CD4-positive, alpha-beta T cell treated with Interleukin-4 for 4 hours (primary cell): ENCODE data around the gene SLC29A3.

Source experiments
- DNase-seq: peaks from one replicate; pipeline ENCODE4 v3.0.0-alpha.2; 2020

The SLC29A3 gene

DNA sequence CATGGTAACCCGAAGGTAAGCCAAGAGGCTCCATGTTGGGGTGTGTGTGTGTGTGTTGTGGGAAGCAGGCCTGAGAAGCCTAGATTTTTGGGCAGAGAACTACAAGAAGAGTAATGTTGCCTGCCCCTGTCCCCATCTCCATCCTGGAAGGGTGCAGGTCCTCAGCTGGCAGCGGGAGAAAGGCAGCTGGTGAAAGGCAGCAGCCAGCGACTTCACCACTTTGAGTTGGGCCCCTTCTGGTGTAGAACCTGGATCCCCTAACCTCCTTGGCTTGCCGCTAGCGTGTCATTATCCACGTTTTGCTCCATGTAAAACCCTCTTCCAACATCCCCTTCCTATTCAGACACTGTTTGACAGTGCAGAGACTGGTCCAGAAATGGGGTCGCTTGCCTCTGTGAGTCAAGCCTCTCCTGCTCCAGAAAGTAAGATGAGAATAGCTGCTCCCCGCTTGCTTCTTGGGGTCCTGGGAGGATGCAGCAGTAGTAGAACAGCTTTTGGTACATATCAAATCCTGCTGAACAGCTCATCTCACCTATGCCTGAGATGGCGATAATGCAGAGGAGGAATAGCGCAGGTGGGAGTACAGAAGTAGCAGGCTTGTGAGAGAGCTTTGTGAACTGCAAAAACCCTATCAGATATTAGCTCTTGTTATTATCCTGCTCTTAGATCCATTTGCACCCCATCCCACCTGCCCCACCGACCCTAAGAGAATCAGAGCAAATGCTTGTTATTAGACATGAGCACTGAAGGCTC lies 55.6 kb downstream of the SLC29A3 start:
- DNase-seq: no peak

DNA sequence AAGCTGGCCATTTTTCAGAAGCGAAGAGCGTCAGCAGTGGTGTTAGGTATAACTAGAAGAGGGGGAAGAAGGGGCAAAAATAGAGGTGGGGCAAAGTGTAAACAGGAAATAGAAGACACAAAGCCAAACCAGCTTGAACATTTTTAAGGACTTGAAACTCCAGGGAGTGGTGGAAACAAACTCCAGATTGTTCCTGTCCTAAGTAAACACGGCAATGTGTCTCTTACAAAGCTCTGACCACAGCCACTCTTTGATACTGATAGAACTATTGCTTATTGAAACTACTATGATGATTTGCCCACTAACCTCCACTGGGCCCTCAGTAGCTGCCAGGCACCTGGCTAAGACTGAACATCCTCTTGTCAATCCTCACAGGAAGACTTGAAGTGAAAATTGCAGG lies 56.9 kb downstream of the SLC29A3 start:
- no peak for DNase-seq

DNA sequence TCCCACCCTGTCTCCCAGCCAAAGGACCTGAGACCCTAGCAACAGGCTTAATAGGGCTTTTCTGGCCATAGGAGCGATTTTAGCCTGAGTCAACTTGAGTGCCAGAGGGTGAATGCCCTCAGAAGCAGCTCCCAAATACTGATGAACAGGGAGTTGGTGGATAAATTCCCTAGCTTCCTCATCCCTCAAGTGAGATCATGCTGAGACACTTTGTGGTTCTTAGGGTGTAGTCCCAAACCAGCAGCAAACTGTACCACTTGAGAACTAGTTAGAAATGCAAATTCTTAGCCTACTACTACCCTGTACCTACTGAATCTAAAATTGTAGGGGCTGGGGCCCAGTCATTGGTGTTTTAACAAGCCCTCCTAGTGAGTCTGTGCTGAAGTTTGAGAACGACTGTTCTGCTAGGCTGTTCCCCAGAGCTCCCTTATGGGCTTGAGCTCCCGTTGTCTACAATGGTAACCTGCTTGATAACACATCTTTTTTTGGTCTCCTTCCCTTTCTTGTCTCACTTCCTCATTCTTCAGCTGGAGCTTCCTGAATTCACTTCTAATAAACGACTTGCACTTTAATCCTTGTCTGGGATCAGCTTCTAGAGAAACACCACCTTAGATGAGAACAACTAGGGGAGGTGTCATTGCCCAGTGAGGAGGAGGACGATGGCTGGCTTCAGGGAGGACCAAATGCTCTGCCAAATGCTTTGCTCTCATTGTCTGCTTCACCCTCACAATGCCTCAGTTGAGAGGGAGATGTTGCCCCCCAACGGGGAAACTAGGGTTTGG lies 59.5 kb downstream of the SLC29A3 start:
- no peak for DNase-seq

GRCh38 chr10:71379118-71379766 lies 60.2 kb downstream of the SLC29A3 start:
- no peak for DNase-seq

DNA sequence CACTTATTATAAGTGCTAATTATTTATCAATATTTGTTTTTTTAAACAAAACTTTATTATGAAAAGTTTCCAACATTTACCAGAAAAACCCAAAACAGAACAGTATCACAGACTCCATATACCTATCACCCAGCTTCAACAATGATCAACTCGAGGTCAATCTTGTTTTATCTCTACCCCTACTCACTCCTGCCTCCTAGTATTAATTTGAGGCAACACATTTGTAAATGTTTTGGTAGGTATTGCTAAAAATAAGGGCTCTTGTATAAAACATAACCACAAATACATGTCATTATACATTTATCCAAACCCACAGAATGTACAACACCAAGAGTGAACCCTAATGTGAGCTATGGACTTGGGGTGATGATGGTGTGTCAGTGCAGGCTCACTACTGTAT lies 61.8 kb downstream of the SLC29A3 start:
- no peak for DNase-seq

DNA sequence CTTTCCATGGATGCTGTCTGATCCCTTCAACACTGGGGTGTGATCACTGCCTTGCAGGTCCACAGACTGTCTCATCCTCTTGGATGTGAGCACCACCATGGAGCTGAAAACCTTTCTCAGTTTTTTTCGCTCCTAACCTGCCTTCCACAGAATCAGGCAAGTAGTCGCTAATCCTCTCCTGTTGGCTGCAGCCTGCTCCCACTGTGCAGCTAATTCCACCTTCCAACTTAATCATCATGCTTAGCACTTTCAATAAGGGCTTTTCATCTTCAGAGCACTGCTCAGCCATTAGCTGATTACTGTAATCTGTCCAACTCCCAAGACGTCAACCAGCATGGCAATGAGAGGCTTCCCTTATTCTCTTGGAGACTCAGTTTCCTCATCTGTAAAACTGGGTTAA lies 62.6 kb downstream of the SLC29A3 start:
- no peak for DNase-seq

DNA sequence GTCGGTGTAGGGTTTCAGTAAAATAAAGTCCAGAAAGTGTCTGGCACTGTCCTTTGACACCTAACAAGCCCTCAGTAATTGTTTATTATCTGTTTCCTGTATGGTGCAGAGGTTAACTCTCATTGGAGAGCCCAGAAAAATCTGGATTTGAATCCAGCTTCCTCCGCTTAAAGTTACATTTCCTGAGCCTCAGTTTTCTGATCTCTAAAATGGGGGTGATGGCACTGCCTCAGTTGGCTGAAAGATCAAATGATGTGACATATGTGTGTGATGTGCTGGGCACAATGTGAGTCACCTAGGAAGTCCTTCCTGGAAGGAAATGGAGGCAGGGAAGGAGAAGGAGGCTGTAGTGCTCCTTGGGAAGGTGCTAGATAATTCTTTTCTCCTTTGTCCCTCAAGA lies 63.0 kb downstream of the SLC29A3 start:
- no peak for DNase-seq

- DNase-seq: no peak
Measured at GRCh38 chr10:71382757-71383156, 63.7 kb downstream of the SLC29A3 start.

GRCh38 chr10:71383972-71384687 lies 65.1 kb downstream of the SLC29A3 start:
- DNase-seq: peak; percentile 61

GRCh38 chr10:71388171-71388570 lies 69.1 kb downstream of the SLC29A3 start:
- no peak for DNase-seq

GRCh38 chr10:71388583-71389310 lies 69.7 kb downstream of the SLC29A3 start:
- no peak for DNase-seq

DNA sequence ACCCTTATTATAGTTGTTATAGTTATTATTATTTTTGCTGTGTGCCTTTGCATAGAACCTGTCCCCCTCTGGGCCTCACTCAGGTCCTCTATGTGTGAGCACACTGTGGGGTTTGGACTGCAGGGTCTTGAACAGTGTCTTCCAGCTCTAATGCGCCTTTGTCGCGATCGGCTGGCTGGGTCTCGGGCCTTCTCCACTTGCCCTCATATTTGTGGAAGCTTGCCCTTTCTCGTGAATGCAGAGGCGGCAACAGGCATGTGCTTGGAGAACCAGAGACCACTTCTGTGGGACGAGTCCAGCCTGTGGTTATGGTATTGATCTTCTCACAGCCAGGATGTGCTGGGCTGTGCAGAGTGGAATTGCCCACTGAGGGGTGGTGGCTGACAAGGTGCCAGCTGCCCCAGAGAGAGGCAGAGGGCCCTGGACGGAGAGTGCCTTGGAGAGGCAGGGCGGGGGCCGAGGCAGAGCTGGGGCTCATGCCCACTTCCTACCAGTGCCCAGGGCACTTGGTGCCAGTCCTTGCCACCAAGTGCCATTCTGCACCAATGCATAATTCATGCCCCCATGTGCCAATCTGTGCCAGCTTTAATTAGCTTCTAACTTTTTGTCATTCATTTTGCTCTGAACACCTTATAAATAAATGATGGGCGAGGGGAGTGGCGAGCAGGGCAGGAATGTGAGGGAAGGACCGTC lies 70.9 kb downstream of the SLC29A3 start:
- DNase-seq: no peak

- no peak for DNase-seq
Measured at GRCh38 chr10:71390461-71390835, 71.4 kb downstream of the SLC29A3 start.

DNA sequence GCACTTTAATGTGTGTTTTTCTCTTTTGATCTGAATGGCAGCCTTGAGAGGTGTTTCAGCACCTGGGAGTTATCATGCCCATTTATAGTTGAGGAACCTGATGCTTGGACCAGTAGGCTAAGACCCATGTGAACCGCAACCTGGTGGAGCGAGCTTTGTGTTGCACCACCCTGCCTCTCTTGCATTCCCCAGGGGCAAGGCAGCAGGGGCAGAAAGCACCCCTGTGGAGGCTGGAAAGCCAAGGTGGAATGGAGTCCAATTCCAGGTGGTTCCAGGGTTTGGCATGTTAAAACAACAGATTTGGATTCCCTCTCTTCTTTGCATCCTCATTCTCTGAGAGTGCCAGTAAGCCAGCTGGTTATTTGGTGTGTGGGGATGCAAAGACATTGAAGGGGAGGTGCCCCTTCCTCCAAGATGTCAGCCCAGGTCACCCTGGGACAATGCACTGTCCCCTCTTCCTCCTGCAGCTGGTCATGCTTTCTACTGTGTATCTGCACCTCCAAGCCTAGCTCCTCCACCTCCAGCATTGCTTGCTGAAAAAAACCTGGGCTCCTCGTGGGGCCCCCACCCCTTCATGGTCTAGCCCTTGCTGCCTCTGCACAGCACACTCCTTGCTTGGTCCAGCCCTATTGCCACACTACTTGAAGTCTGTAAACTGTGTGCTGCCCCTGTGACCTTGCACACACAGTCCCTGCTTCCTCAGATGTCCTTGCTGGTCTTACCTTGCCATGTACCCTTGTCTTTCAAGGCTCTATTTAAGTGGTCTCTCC lies 72.0 kb downstream of the SLC29A3 start:
- DNase-seq: no peak

DNA sequence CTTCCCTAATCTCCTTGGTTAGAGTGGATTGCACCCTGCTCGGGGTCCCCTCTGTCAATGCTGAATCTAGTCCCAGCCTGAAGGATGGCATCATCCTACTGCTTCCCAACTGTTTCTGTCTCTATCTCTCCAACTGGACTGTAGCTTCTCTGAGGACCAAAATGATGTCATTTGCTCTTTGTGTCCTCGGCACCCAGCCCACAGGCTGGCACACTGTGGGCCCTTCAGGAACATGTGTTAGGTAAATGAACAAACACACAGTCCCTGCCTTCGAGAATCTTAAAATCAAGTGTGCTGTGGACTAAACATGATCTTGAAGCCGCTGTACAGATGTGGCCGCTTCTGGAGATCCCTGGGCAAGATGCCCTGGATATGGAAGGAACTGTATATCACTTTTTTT lies 72.6 kb downstream of the SLC29A3 start:
- no peak for DNase-seq

DNA sequence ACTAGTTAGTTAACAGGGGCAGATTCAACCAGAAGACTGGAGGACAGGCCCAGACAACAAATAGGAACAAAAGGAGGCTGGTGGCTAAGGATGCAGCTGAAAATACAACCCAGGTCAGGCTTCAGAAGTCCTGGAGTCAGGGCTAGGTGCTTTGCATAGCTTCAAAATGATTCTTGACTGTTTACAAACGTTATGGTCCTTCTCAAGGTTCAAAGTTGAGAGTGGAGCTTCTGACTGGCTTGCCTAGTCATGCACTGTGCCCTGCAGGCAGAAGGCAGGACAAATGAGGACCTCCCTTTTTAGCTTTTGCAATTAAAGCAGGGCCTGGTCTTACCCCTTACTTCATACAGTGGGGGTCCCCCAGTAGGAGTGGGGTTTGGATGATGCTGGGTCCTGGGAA lies 73.2 kb downstream of the SLC29A3 start:
- no peak for DNase-seq

DNA sequence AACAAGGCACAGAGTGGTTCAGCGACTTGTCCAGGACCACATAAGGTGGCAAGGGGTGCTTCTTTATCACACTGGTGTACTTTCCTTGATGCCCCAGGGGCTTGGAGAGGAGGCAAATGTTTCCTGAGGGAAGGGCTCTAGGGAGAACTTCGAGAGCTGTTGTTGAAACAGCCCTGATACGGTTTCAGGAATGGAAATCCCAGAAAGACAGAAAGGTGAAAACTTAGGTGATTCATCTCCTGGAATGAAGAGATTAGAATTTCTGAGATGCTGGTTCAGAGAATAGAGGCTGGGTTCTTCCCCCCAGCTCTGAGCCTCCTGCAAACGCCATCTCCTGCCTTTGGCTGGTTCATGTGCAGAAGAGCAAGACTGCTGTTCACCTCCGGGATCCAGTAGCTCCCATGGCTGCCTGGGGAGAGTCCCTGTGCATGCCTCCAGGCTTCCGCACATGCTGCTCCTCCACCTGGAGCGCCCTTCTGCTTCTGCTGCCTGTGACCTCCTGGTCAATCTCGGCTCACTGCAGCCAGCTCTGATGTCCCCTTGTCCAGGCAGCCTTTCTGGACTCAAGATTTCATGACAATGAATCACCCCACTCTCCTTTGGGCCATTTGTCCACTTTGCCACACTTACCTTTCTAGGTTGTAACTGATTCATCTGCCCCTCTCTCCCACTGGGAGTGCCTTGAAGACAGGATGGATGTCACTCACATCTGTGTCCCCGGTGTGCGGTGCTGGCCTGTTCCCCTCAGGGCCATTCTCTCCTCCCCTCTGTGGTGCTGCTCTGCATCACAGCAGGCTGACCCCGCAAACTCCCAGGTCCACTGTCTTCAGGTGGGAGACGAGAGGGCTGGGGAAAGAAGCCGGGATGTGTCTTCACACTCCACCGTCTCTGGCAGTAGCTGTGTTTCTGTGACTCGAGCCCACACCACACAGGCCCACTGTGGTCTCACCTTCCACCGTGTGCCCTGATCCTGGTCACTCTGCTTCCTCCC lies 74.0 kb downstream of the SLC29A3 start:
- DNase-seq: no peak

GRCh38 chr10:71393841-71394475 lies 74.9 kb downstream of the SLC29A3 start:
- no peak for DNase-seq

DNA sequence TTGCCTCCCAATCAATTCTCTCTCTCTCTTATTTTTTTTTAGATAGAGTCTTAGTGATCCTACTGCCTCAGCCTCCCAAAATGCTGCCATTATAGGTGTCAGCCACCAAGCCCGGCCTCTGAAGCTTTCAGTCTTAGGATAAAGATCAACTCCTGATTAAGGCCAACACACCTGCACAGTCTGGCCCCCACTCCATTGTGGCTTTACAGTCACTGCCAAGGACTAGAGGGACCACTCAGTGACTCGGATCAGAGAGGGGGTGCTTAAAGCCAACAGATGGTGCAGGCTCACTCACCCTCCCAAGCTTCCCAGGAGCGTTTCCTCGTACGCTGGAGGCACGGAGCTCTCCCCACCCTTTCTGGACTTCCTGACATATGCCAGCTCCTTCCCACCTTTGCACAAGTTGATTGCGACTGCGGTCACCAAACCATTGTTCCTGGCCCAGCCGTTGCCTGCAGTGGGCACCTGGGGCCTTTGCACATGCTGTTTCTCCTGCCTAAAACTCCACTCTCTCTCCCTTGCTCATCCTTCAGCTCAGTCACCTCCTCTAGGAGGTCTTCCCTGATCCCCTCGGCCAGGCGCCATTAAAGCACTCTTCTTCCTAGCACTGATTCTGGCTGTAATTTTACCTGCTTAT lies 76.0 kb downstream of the SLC29A3 start:
- DNase-seq: no peak
